Uterus (tissue), 2 donors: Measurements from ENCODE around the gene INPP1.

Experiments
- POLR2A ChIP-seq, 2 donors: fragments of 450-650 bp; IDR thresholded peaks; one replicate each; pipeline ENCODE4 v1.6.1; 2016; ENCODE audit warnings: antibody characterized with exemption in 2 of 2, mild to moderate bottlenecking in 1 of 2, moderate library complexity in 1 of 2
- TF ChIP-seq, protein P1 (sequence below), 4 experiments: fragments of 200-600 bp in 2 of 4; fragments of 450-650 bp in 2 of 4; sonication (generic) in 2 of 4; IDR thresholded peaks; one replicate each; pipeline ENCODE4 v1.5.1; 2016 to 2019; ENCODE audit warnings: antibody characterized with exemption in 4 of 4, mild to moderate bottlenecking in 2 of 4, moderate library complexity in 1 of 4

- TF ChIP-seq, protein P1, sequence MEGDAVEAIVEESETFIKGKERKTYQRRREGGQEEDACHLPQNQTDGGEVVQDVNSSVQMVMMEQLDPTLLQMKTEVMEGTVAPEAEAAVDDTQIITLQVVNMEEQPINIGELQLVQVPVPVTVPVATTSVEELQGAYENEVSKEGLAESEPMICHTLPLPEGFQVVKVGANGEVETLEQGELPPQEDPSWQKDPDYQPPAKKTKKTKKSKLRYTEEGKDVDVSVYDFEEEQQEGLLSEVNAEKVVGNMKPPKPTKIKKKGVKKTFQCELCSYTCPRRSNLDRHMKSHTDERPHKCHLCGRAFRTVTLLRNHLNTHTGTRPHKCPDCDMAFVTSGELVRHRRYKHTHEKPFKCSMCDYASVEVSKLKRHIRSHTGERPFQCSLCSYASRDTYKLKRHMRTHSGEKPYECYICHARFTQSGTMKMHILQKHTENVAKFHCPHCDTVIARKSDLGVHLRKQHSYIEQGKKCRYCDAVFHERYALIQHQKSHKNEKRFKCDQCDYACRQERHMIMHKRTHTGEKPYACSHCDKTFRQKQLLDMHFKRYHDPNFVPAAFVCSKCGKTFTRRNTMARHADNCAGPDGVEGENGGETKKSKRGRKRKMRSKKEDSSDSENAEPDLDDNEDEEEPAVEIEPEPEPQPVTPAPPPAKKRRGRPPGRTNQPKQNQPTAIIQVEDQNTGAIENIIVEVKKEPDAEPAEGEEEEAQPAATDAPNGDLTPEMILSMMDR (IDR thresholded peaks at IDR 0.05) = no peak
- TF ChIP-seq POLR2A (IDR thresholded peaks at IDR 0.05) = no peak
These were observed 66.2 kb downstream of the INPP1 start for GRCh38 chr2:190409616-190410015.
